Activated T-helper 1 cell treated with Interleukin-2 at 50 U/mL for 16 hours (primary cell): ENCODE data around the gene PFDN1.

Experiments used
- DNase-seq: peaks from one replicate; pipeline ENCODE4 v3.0.0-alpha.2; 2020; ENCODE audit warnings: low read depth

PFDN1 gene

DNA sequence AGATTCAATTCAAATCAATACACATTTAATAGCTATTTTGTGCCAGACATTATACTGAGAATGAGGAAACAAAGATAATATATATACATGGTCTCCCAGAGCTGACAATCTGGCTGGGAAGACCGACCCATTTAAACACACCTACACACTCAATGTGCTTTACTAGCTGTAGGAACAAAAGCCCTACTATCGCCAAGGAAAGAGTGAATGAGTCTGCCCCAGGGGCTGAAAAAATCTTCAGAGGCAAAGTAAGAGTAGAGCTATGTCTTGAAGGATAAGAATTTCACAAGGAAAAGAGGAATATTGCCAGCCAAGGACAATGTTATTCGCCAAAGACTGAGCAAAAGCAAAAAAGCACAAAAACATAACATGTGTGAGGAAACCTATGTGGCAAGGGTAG is 6.6 kb downstream of the PFDN1 start:
- DNase-seq, result no peak

GRCh38 chr5:140295414-140295813 is 7.5 kb downstream of the PFDN1 start:
- no peak for DNase-seq

GRCh38 chr5:140294753-140295152 is 8.1 kb downstream of the PFDN1 start:
- no peak for DNase-seq

GRCh38 chr5:140293849-140294100 is 9.1 kb downstream of the PFDN1 start:
- DNase-seq, result no peak

- no peak for DNase-seq
Measured at GRCh38 chr5:140293091-140293848, 9.6 kb downstream of the PFDN1 start.

GRCh38 chr5:140292212-140293036 is 10.5 kb downstream of the PFDN1 start:
- DNase-seq, result no peak

- DNase-seq, result no peak
Measured at GRCh38 chr5:140287801-140288521, 14.9 kb downstream of the PFDN1 start.

DNA sequence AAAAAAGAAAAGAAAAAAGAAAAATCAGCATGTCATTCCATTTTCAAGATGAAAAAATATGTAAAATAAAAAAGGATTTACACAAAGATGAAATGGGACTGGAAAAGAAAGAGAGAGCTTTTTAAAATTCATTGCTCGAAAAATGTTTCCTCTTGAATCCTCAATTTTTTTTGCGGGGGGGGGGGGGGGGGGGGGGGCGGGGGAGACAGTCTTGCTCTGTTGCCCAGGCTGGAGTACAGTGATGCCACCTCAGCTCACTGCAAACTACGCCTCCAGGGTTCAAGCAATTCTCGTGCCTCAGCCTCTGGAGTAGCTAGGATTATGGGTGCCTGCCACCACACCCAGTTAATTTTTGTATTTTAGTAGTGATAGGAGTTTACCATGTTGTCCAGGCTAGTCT is 16.5 kb downstream of the PFDN1 start:
- no peak for DNase-seq

DNA sequence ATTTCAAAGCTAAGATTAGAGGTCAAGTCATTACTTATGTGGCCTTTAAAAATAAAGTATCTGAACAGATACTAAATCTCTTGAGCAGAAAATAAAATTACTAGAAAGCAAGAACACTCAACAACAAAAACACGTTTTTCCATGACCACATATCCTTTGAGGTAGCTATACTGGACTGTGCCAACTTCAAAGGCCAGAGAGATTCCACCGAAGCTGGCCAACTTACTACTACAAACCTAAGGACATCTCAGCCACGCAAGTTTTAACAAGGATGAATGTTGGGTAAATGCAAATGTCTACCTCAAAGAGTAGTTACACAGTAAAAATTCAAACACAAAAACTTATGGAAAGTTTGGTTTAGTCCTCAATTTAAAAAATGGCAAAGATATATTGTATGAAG is 18.9 kb downstream of the PFDN1 start:
- DNase-seq, result no peak

DNA sequence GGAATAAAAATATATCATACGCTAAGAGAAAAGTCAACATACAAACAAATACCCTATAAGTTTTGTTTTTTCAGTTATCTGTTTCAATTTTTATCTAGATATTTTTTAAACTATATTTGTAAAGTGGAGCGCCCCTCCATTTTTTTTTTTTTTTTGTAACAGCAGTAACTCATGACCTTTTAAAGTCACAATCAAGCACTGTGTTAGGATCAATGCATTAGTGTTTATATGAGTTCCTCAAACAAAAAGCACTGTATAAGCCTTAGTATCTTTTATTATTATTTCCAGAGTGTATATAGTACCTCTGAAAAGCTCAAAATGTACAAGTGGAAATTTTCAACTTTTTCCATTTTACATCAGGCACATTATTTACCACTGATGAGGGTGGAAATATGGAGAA is 20.6 kb downstream of the PFDN1 start:
- no peak for DNase-seq

- DNase-seq, result no peak
Measured at GRCh38 chr5:140275837-140276236, 27.1 kb downstream of the PFDN1 start.

- DNase-seq, result no peak
Measured at GRCh38 chr5:140273401-140273877, 29.5 kb downstream of the PFDN1 start.

DNA sequence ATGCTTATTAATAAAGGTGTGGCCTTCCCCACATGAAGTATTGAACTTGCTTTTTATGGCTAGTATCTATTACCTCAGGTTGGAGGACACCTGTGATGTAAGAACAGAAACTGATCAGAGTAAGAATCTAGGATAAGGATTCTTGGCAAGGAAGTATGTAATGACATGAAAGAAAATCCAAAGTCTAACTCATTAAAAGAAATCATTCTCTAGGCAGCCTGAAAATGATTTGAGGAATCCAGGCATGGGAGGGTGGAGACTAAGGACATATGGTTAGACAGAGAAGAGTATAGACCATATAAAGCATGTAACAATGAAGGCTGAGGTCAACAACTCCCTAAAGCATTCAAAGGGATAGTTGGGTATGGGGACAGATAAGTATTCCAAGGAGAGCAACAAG is 32.9 kb downstream of the PFDN1 start:
- no peak for DNase-seq

GRCh38 chr5:140267559-140268018 is 35.3 kb downstream of the PFDN1 start:
- DNase-seq, result no peak

DNA sequence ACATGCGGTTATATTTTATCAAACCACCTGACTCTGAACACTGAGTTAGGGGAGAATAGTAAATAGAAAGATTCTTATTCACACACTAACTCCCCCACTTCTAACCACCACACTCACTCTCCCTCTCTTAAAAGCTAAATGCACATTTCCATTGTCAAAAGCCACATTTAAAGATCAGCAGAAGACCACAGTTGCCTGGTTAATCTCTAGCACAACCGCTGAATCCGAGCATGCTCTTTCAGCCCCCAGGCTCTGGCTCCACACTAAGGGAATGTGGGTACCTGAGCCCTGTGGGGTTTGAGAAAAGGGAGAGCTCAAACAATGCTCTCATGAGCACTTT is 35.7 kb downstream of the PFDN1 start:
- DNase-seq, result no peak

DNA sequence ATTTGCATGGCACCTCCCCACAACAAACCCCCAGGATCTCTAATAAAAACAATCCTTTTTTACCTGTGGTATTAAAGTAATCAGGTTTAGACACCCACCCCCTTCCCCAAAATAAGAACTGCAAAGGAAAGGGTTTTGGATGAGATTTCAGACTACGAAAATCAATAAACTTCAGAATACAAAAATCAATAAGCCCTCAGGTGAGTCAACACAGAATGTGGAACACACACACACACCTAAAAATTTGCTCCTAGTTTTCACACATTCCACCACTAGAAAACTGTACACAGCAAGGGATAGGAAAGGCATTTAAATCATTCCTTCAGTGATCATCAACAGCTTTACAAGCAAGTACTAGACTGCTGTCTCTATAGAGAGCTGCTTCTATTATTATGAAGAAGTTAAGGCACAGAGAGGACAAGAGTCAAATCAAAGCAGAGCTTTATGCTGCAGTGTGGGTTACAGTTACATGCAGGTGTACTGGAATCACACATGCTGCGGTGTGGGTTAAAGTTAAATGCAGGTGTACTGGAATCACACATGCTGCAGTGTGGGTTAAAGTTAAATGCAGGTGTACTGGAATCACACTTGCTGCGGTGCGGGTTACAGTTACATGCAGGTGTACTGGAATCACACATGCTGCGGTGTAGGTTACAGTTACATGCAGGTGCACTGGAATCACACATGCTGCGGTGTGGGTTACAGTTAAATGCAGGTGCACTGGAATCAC is 36.3 kb downstream of the PFDN1 start:
- no peak for DNase-seq

DNA sequence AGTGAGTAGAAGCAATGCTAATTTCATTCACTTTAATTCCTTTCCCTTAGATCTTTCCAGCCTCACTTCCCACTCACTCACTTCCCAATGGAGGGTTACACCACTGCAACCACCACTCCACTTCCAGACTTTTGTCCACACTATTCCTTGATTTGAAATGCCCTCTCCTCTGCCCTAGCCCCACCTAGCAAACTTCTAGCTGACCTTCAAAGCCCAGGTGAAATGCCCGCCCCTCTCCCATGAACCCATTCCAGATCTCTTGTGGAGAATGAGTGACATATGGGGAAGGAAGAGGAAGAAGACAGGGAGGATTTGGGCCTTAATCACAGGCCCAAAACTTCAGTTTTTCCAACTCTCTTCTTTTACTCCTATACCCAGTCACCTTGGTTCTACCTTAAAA is 37.1 kb downstream of the PFDN1 start:
- DNase-seq, result no peak

- no peak for DNase-seq
Measured at GRCh38 chr5:140262839-140263238, 40.1 kb downstream of the PFDN1 start.

- no peak for DNase-seq
Measured at GRCh38 chr5:140262221-140262620, 40.7 kb downstream of the PFDN1 start.

DNA sequence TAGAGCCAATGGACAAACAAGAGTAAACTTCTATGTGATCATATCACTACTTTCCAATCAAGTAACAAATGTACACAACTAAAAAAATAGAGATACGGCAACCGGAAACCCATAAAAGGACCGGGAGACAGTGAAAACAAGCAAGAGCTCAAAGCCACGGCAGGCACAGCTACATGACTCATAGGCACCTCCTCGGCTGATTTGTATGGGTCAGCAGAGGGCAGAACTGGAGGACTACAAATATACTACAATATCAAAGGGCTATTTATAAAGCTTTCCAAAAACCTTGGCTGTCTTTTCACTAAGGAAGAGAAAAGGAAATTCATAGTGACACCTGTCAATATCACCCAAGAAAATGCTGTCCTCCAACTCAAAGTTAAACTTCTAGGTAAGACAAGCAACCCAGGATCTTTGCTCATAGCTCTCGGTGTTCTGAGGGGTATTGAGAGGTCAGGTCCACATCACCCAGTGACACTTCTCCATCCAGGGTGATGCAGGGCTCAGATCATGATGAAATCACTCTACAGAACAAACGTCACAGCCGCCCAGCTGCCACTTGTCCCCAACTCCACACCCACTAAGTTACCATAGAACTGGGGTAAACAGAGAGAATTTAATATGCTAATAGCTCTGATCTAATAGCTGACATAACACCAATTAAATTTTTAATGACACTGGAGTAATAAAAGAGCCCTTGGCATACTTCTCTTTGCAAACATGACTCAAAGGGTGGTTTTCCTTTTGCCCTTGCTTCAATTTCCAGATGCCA is 41.3 kb downstream of the PFDN1 start:
- peak; percentile 12 for DNase-seq

GRCh38 chr5:140260089-140260656 is 42.7 kb downstream of the PFDN1 start:
- no peak for DNase-seq
